Measurements from ENCODE around the gene HEPHL1. TPM values are rescaled to one million over a fixed set of nuclear protein-coding genes. Genes with fewer than 3 reads are reported as not detected.

The HEPHL1 gene
- total RNA-seq, 2 experiments from 2014 or later = not detected

DNA sequence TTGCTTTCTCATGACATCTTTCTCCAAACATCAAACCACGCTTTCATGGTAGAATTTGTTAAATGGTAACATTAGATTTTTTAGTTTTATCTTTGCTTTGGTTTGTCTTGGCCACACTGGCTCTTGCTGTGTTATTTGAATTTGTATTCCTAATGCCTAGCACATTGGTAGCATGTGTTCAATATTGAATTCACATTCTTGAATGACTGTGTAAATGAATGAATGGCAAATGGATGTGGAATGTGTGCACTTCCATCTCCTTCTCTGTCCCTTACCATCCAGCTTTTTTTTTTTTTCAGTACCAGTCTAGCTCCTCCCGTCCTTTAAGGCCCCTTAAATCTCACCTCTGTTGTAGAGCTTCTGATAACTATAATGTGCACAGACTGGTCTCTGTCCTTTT lies 41.2 kb downstream of the HEPHL1 start:
- ChIA-PET POLR2A (no interaction called here), CTCF (no interaction called here)
- Mint-ChIP-seq H3K9me3 (no peaks in the 10 kb centered on the region), H3K4me3 (no peak overlapping the region), H3K4me1 (ENCODE audit: low read depth) (no peaks in the 10 kb centered on the region), H3K36me3 (no peaks in the 10 kb centered on the region), H3K27me3 (peaks cover 17% of the 10 kb centered on the region), H3K27ac (no peak overlapping the region)
- intact Hi-C loops (cut with micrococcal nuclease) = no loop called here
- DNase-seq = no peak

DNA sequence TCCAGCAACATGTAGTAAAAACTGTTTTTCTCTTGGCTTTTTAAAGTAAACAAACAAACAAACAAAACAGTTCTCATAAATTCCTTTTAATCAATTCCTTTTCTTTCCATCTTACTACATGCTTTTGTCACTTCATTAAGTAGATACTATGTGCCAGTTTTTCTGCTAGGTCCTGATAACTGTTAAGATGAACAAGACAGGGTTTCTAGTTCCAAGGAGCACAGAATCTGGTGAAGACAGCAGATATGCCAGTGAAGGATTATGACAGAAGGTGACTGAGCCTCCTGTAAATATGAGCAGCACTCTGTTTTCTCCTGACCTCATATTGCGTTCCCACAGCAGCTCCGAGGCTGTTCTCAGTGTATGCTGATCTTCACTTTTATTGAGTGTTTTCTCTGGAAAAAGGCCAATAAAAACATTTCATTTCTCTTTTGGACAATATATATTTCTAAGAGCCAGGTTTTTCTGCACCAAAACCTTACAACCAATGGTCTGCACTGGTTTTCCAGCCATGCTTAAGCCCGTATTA lies 45.8 kb downstream of the HEPHL1 start:
- intact Hi-C loops (cut with micrococcal nuclease) = no loop called here
- no peaks in the 10 kb centered on the region for H3K4me1 Mint-ChIP-seq (ENCODE audit: low read depth)
- H3K27me3 Mint-ChIP-seq = peaks cover 10% of the 10 kb centered on the region
- DNase-seq = no peak
- POLR2A ChIA-PET = no interaction called here
- H3K36me3 Mint-ChIP-seq = no peaks in the 10 kb centered on the region
- CTCF ChIA-PET = no interaction called here
- no peaks in the 10 kb centered on the region for H3K9me3 Mint-ChIP-seq
- H3K27ac Mint-ChIP-seq = no peak overlapping the region
- H3K4me3 Mint-ChIP-seq = no peak overlapping the region

GRCh38 chr11:94068764-94069163 lies 47.6 kb downstream of the HEPHL1 start:
- no peak for DNase-seq
- ChIA-PET POLR2A (no interaction called here), CTCF (no interaction called here)
- intact Hi-C loops (cut with micrococcal nuclease) = no loop called here
- no peaks in the 10 kb centered on the region for H3K4me1 Mint-ChIP-seq (ENCODE audit: low read depth)
- H3K27ac Mint-ChIP-seq = no peak overlapping the region
- peaks cover 6% of the 10 kb centered on the region for H3K27me3 Mint-ChIP-seq
- no peaks in the 10 kb centered on the region for H3K9me3 Mint-ChIP-seq
- no peak overlapping the region for H3K4me3 Mint-ChIP-seq
- no peaks in the 10 kb centered on the region for H3K36me3 Mint-ChIP-seq

DNA sequence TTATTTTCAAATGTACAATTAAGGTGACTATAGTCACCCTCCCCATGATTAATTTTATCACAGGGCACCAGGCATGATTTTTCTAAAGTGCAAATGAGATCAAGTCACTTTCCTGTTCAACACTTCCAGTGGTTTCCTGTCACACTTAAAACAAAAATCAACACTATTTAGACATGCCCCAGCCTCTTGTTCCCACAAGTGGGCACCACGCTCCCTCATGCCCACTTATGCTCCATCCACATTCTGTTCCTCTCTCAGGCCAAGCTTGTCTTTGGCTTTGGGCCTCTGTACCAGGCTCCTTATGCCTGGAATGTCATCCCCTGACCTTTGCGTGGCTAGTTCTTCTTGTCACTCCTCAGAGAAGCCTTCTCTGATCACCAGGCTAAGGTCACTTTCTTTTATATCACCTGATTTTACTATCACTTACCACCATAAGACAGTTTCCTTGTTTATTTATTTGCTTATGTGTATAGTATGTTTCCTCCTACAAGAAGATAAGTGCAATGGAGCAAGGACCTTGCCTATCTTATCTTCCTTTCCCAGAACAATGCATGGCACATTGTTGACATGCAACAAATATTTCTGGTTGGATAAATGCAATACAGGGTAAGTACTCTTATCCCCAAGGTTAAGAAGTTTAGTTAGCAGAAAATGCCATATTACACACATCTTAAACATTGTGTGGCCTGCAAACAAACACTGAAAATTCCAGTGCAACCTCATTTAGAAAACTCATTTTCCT lies 56.6 kb downstream of the HEPHL1 start:
- intact Hi-C loops (cut with micrococcal nuclease) = no loop called here
- DNase-seq = no peak
- H3K27ac Mint-ChIP-seq = no peak overlapping the region
- H3K4me3 Mint-ChIP-seq = no peak overlapping the region
- ChIA-PET POLR2A (no interaction called here), CTCF (no interaction called here)
- H3K27me3 Mint-ChIP-seq = peaks cover 12% of the 10 kb centered on the region
- no peaks in the 10 kb centered on the region for H3K4me1 Mint-ChIP-seq (ENCODE audit: low read depth)
- H3K36me3 Mint-ChIP-seq = no peaks in the 10 kb centered on the region
- no peaks in the 10 kb centered on the region for H3K9me3 Mint-ChIP-seq

- H3K36me3 Mint-ChIP-seq = no peaks in the 10 kb centered on the region
- no peak for DNase-seq
- no peak overlapping the region for H3K27ac Mint-ChIP-seq
- H3K4me1 Mint-ChIP-seq (ENCODE audit: low read depth) = no peaks in the 10 kb centered on the region
- POLR2A ChIA-PET = no interaction called here
- H3K4me3 Mint-ChIP-seq = no peak overlapping the region
- CTCF ChIA-PET = no interaction called here
- intact Hi-C loops (cut with micrococcal nuclease) = no loop called here
- H3K27me3 Mint-ChIP-seq = peaks cover 22% of the 10 kb centered on the region
- H3K9me3 Mint-ChIP-seq = no peaks in the 10 kb centered on the region
Measured at GRCh38 chr11:94084164-94084563, 63.0 kb downstream of the HEPHL1 start.

DNA sequence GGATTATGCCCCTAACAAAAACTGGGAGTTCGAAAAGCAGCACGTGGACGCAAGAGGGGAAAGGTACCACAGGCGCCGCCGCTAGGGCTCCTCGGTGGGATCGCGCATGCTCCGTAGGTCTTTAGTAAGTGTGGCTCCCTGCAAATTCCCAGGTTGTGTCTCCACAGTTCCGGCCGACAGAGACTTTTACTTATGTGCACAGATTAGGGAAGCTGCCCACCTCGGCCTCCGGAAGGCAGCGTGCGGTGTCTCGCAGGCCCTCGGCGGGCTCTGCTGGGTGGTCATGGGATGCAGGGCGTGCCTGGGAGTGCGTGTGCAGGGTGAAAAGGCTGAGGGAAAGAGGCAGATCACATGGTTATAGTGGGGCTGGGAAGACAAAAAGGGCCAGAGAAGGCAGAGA lies 67.8 kb downstream of the HEPHL1 start:
- Mint-ChIP-seq H3K4me1 (ENCODE audit: low read depth) (no peaks in the 10 kb centered on the region), H3K4me3 (no peak overlapping the region), H3K27me3 (peaks cover 13% of the 10 kb centered on the region), H3K27ac (no peak overlapping the region), H3K9me3 (no peaks in the 10 kb centered on the region), H3K36me3 (no peaks in the 10 kb centered on the region)
- intact Hi-C loops (cut with micrococcal nuclease) = no loop called here
- no peak for DNase-seq
- POLR2A ChIA-PET = no interaction called here
- CTCF ChIA-PET = no interaction called here

- intact Hi-C loops (cut with micrococcal nuclease) = no loop called here
- no peak for DNase-seq
- Mint-ChIP-seq H3K27ac (no peak overlapping the region), H3K27me3 (peaks cover 13% of the 10 kb centered on the region), H3K4me1 (ENCODE audit: low read depth) (no peaks in the 10 kb centered on the region), H3K9me3 (peaks cover 2% of the 10 kb centered on the region), H3K4me3 (no peak overlapping the region), H3K36me3 (no peaks in the 10 kb centered on the region)
- ChIA-PET POLR2A (no interaction called here), CTCF (no interaction called here)
Measured at GRCh38 chr11:94089341-94089740, 68.2 kb downstream of the HEPHL1 start.

GRCh38 chr11:94090401-94090800 lies 69.2 kb downstream of the HEPHL1 start:
- peaks cover 11% of the 10 kb centered on the region for H3K27me3 Mint-ChIP-seq
- intact Hi-C loops (cut with micrococcal nuclease) = no loop called here
- H3K9me3 Mint-ChIP-seq = peaks cover 2% of the 10 kb centered on the region
- no peaks in the 10 kb centered on the region for H3K36me3 Mint-ChIP-seq
- CTCF ChIA-PET = no interaction called here
- no peak for DNase-seq
- H3K4me3 Mint-ChIP-seq = no peak overlapping the region
- POLR2A ChIA-PET = no interaction called here
- no peaks in the 10 kb centered on the region for H3K4me1 Mint-ChIP-seq (ENCODE audit: low read depth)
- no peak overlapping the region for H3K27ac Mint-ChIP-seq

DNA sequence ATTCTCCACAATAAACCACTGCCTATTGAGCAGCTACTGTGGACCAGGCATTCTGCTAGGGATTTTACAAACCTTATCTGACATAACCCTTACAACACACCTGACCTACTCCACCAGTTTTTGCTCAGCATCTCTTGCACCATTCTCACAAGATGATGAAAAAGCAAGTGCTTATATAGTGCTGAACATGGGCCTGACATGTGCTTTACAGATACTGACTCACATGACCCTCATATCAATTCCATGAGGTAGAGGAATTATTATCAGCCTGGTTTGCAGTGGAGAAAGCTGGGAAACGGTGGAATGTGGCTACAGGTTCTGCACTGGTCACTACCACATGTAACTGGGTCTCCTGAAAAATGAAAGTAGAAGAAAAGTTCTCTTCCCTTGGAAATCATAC lies 69.9 kb downstream of the HEPHL1 start:
- intact Hi-C loops (cut with micrococcal nuclease) = no loop called here
- Mint-ChIP-seq H3K27me3 (peaks cover 9% of the 10 kb centered on the region), H3K4me3 (no peak overlapping the region), H3K9me3 (peaks cover 2% of the 10 kb centered on the region), H3K4me1 (ENCODE audit: low read depth) (no peaks in the 10 kb centered on the region), H3K27ac (no peak overlapping the region), H3K36me3 (no peaks in the 10 kb centered on the region)
- POLR2A ChIA-PET = no interaction called here
- CTCF ChIA-PET = no interaction called here
- no peak for DNase-seq

DNA sequence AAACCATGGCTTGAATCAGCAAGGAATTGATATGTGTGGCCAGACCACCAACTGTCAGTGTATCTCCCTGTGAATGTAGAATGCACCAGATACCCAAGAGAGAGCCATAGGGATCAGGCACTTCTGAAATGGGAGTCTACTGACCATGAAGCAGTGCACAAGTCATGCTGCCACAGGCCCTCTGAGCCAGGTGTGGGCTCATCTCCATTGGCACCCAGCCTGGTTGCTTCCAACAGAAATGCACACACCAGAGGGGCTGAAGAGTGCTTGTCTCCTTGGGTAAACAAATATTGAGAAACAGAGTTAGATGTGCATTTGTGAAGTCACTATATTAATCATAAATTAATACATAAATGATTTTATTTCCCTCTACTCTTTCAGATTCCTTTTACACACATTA lies 79.1 kb downstream of the HEPHL1 start:
- Mint-ChIP-seq H3K27ac (no peak overlapping the region), H3K9me3 (peaks cover 13% of the 10 kb centered on the region), H3K4me1 (ENCODE audit: low read depth) (no peaks in the 10 kb centered on the region), H3K27me3 (no peaks in the 10 kb centered on the region), H3K4me3 (no peak overlapping the region), H3K36me3 (no peaks in the 10 kb centered on the region)
- ChIA-PET POLR2A (no interaction called here), CTCF (no interaction called here)
- intact Hi-C loops (cut with micrococcal nuclease) = no loop called here
- DNase-seq = no peak

DNA sequence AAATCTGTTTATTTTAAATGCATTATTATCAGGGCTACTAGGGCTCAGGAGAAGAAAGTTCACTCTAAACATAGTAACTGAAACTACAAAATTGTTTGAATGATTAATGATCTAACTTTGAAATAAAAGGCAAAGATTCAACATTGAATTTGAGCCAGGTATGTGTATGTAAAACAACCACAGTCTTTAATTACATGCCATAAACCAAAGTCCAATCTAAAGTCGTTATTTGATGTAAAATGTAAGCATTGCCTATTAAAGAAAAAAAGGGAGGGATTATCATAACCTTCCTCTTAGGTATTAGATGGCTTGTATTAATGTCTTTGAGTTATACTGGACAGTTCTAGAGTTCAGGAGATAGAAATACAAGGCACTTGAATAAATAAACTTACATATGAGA lies 82.3 kb downstream of the HEPHL1 start:
- Mint-ChIP-seq H3K9me3 (peaks cover 3% of the 10 kb centered on the region), H3K36me3 (no peaks in the 10 kb centered on the region)
- CTCF ChIA-PET = no interaction called here

GRCh38 chr11:94104734-94105133 lies 83.6 kb downstream of the HEPHL1 start:
- DNase-seq = no peak
- Mint-ChIP-seq H3K9me3 (no peaks in the 10 kb centered on the region), H3K4me3 (no peak overlapping the region), H3K4me1 (ENCODE audit: low read depth) (no peaks in the 10 kb centered on the region), H3K27ac (no peak overlapping the region), H3K36me3 (no peaks in the 10 kb centered on the region), H3K27me3 (no peaks in the 10 kb centered on the region)
- ChIA-PET POLR2A (no interaction called here), CTCF (no interaction called here)
- intact Hi-C loops (cut with micrococcal nuclease) = no loop called here

More for the DNA sequence above, 82.3 kb downstream of the HEPHL1 start:
- Mint-ChIP-seq H3K27ac (no peak overlapping the region), H3K27me3 (no peaks in the 10 kb centered on the region), H3K4me1 (ENCODE audit: low read depth) (no peaks in the 10 kb centered on the region), H3K4me3 (no peak overlapping the region)
- intact Hi-C loops (cut with micrococcal nuclease) = no loop called here
- POLR2A ChIA-PET = no interaction called here
- DNase-seq = no peak

DNA sequence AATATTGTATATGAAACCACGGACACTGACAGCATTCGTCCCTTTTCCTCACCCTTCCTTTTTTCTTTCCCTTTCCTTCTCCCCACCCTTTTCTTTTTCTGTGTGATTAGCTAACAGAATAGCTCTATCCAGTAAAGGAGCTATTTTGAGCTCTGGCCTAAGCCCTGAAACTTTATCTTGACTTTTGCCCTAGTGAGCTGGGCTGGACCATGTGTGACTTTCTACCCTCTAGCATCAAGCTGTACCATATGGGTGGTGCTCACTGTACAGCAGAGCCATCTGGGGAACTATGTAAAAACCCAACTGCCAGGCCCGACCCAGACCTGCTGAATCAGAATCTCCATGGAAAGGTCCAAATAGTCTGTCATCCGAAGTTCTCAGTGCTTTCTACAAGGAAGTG lies 85.6 kb downstream of the HEPHL1 start:
- ChIA-PET POLR2A (no interaction called here), CTCF (no interaction called here)
- H3K4me1 Mint-ChIP-seq (ENCODE audit: low read depth) = no peaks in the 10 kb centered on the region
- H3K27ac Mint-ChIP-seq = no peak overlapping the region
- no peak for DNase-seq
- no peaks in the 10 kb centered on the region for H3K9me3 Mint-ChIP-seq
- H3K27me3 Mint-ChIP-seq = peaks cover 7% of the 10 kb centered on the region
- H3K36me3 Mint-ChIP-seq = no peaks in the 10 kb centered on the region
- intact Hi-C loops (cut with micrococcal nuclease) = no loop called here
- H3K4me3 Mint-ChIP-seq = no peak overlapping the region

All from activated CD4-positive, alpha-beta memory T cell treated with anti-CD3 and anti-CD28 coated beads for 36 hours (primary cell).